Activated CD4-positive, alpha-beta T cell treated with anti-CD3 and anti-CD28 coated beads, Interleukin-2, Interleukin-4, amounts not matched to agents 100 ng/mL and 50 ng/mL, durations not matched to agents 16 hours and 8 hours (primary cell): ENCODE data around the gene SLC39A12.
"Not testable (repeated sequence)": the region's sequence is repeated elsewhere in the genome, so short reads cannot be mapped to it uniquely, and the experiment has no call there.

ENCODE experiments used
- DNase-seq: peaks from one replicate; pipeline ENCODE4 v3.0.0-alpha.2; 2020; ENCODE audit warnings: low spot score

Gene SLC39A12

GRCh38 chr10:17951868-17952371 is at the start of gene SLC39A12:
TSS of gene SLC39A12 (plus strand) at chr10:17951918. CDS start at chr10:17953277, 1,359 bp downstream.
- no peak for DNase-seq

GRCh38 chr10:17904564-17904963 is 47.2 kb upstream of the SLC39A12 start:
- no peak for DNase-seq

DNA sequence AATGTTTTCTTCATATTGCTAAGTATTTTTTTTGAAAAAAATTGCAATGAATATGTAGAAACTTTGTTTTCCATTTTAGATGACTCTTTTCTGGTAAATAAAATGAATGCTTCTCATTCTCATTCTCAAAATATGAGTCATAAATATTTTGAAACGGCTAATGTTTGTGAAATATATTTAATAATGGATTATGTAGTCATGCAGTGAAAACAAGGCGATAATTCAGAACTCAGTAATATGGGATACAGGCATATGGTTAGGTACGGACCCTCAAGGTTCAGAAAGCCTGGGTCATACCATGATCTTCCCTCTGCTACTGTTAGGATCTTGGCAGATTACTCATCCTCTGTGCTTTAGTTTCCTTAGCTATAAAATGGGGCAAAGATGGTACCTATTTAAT is 46.2 kb upstream of the SLC39A12 start:
- no peak for DNase-seq

- no peak for DNase-seq
Measured at GRCh38 chr10:17906002-17906401, 45.7 kb upstream of the SLC39A12 start.

GRCh38 chr10:17907641-17908040 is 44.1 kb upstream of the SLC39A12 start:
- no peak for DNase-seq

DNA sequence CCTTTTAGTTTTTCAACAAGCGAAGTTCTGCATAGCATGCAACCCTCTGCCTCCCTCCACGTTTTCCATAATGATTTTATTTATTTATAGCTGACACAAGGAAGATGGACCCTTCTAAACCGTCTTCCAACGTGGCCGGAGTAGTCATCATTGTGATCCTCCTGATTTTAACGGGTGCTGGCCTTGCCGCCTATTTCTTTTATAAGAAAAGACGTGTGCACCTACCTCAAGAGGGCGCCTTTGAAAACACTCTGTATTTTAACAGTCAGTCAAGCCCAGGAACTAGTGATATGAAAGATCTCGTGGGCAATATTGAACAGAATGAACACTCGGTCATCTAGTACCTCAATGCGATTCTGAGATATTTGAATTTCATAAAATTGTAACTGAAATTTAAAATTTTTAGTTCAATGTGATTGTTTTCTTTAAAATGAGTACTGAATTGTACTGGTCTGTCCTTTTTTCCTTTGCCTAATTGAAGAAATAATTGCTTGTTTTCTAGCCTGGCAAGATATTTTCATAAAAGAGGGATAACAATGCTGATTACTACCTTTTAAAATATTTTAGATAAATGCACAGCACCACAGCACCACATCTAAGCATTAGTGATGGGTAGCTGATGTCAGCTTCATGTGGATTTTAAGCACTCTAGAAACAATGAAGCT is 41.5 kb upstream of the SLC39A12 start:
- peak; percentile 30 for DNase-seq

- DNase-seq = no peak
Measured at GRCh38 chr10:17912754-17913153, 39.0 kb upstream of the SLC39A12 start.

GRCh38 chr10:17913604-17914003 is 38.1 kb upstream of the SLC39A12 start:
- DNase-seq = no peak

GRCh38 chr10:17914169-17915045 is 37.3 kb upstream of the SLC39A12 start:
- no peak for DNase-seq

GRCh38 chr10:17915181-17915580 is 36.5 kb upstream of the SLC39A12 start:
- DNase-seq = no peak

GRCh38 chr10:17918187-17918903 is 33.4 kb upstream of the SLC39A12 start:
- no peak for DNase-seq

DNA sequence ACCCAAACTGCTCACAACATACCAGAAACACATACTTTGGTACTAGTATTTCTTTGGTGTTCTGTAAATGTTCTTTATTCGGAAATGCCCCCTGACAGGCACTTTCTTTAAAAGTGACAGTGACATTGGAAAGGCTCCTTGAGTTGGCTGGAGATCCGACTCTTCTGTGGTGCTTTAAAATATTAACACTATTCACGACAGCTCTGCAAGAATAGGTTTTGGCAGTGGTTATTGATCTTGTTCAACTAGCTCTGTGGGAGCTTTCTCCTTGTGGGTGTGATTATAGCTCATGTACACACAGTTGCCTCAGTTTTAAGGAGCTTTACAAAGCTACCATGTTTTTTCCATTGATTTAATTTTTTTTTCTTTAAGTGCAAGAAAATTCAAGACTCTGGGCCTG is 30.3 kb upstream of the SLC39A12 start:
- DNase-seq = no peak

DNA sequence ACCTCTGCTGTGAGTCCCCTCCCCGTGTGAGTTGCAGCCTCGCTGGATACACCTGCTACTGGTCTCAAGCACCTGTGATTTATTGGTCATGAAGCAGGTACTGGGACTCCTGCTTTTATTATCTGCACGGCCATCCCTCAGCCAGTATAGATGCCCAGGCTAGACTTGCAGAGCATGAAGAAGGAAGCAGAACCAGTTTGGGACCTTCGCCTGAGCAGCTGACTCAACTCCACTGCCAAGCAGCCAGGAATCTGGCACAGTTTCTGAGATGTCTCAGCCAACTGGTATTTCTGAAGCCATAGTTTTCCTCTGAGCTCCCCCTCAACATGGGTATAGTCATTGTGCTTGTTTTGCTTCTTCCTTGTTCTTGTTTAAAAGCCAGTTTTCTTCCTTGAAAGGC is 28.0 kb upstream of the SLC39A12 start:
- DNase-seq = no peak

DNA sequence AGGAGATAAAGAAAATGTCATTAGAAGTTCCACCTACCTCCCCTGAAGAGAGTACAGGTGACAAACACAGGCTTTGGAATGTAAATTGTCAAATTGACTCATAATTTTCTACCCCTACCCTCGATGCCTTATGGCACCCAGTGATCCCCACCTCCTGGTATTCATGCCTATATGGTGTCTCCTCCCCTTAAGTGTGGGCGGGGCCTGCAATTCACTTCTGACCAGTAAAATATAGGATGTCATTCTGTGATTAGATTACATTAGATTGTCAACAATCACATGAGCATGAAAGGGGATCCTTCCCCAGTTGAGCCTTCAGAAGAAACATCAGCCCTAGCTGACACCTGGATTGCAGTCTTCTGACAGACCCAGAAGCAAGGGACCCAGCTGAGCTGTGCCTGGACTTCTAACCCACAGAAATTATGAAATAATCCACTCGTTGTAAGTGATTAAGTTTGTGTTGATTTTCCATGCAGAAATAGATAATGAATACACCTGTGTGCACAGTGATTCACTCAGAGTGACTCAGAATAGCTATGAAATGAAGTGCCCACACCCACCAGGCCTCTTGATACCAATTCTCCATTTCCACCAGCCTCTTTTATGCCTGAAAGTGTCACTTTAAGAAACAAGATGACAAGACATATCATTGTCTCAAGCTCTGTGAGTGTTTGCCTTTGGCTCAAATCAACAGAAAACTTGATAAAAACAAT is 8.5 kb upstream of the SLC39A12 start:
- DNase-seq = no peak

DNA sequence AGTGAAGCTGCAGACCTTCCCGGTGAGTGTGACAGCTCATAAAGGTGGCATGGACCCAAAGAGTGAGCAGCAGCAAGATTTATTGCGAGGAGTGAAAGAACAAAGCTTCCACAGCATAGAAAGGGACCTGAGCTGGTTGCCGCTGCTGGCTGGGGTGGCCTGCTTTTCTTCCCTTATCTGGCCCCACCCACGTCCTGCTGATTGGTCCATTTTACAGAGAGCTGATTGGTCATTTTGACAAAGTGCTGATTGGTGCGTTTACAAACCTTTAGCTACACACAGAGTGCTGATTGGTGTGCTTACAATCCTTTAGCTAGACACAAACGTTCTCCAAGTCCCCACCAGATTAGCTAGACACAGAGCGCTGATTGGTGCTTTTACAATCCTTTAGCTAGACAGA is 1.4 kb upstream of the SLC39A12 start:
- not testable (repeated sequence) for DNase-seq

DNA sequence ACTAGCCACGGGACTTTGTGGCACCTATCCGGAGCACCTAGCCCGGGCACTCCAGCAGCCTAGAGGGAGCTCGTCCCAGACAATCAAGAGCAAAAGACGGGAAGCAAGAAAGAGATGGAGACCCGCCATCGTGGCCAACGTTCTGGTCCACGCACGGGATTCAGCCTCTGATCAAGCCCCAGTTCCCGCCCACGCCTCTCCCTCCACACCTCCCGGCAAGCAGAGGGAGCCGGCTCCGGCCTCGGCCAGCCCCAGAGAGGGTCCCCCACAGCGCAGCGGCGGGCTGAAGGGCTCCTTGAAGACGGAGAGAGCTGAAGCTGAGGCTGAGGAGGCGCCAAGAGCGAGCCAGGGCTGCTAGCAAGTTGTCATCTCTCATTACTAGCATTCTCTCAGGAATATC is 992 bp upstream of the SLC39A12 start:
- DNase-seq = no peak

DNA sequence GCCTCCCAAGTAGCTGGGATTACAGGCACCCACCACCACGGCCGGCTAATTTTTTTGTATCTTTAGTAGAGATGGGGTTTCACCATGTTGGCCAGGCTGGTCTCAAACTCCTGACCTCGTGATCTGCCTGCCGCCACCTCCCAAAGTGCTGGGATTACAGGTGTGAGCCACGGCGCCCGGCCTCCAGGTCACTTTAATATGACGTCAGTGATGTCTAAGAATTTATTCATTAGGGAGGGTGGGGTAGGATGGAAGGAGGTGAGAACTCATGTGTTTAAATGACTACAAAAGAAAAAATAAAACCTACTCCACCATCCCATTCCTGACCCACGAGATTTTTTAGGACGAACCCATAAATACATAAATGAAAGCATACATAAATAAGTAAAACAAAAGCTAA is 2.7 kb downstream of the SLC39A12 start:
- not testable (repeated sequence) for DNase-seq

- DNase-seq = no peak
Measured at GRCh38 chr10:17954861-17955260, 3.1 kb downstream of the SLC39A12 start.

DNA sequence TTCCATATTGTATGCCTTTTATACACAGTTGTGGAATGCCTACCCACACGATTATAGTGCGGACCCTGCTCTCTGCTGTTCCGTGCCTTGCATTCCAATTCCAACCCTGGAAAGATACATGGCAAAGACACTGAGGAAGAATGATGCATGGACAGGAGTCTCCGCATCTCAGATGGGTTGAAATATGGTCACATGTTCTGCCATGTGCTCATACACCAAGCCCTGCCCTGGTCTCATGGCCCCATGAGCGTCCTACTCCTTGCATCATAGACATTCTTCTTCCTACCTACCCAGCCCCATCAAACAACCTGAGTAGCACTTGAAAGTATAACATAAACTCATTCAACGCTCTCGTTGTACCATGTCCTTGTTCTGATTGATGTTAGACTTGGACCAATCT is 6.3 kb downstream of the SLC39A12 start:
- no peak for DNase-seq

- no peak for DNase-seq
Measured at GRCh38 chr10:17959870-17960269, 8.2 kb downstream of the SLC39A12 start.

- no peak for DNase-seq
Measured at GRCh38 chr10:17961551-17962422, 10.1 kb downstream of the SLC39A12 start.
